Chondrocyte (in vitro differentiated cells): ENCODE results near the gene FTSJ1. TPM values are rescaled to one million over a fixed set of nuclear protein-coding genes. Genes with fewer than 3 reads are reported as not detected.

Source experiments
- DNase-seq: peaks from one replicate; pipeline ENCODE4 v3.0.0; 2021; ENCODE audit warnings: mixed read lengths, low spot score
- H3K27ac Mint-ChIP-seq: one replicate; pipeline ENCODE4 v1.8.0; 2021; ENCODE audit warnings: mild to moderate bottlenecking, moderate library complexity, mixed read lengths; ENCODE audit not compliant: unreplicated experiment
- H3K27me3 Mint-ChIP-seq: 2 replicates; pipeline ENCODE4 v1.8.0; 2021; ENCODE audit warnings: low read depth, mixed read lengths
- H3K36me3 Mint-ChIP-seq: 2 replicates; pipeline ENCODE4 v1.8.0; 2021; ENCODE audit warnings: low read depth, mixed read lengths
- H3K4me1 Mint-ChIP-seq: 2 replicates; pipeline ENCODE4 v1.8.0; 2021; ENCODE audit warnings: low read depth, mild to moderate bottlenecking, mixed read lengths
- H3K4me3 Mint-ChIP-seq: one replicate; pipeline ENCODE4 v1.8.0; 2021; ENCODE audit warnings: mild to moderate bottlenecking, moderate library complexity, mixed read lengths; ENCODE audit not compliant: unreplicated experiment
- H3K9me3 Mint-ChIP-seq: 2 replicates; pipeline ENCODE4 v1.8.0; 2021; ENCODE audit warnings: low read depth, mixed read lengths
- total RNA-seq: library from RNA; stranded (reverse); gene quantifications from 3 replicates; pipeline ENCODE4 v1.2.1, GENCODE V29; 2021
- TF ChIP-seq, protein P1 (sequence below): fragments of 200-600 bp; sonication (generic); IDR thresholded peaks from 2 replicates; pipeline ENCODE4 v1.5.0; 2021; ENCODE audit warnings: antibody characterized with exemption, mild to moderate bottlenecking, moderate library complexity

FTSJ1 gene
- total RNA-seq, 1 donor from 2014 or later, result 53.3 TPM

DNA sequence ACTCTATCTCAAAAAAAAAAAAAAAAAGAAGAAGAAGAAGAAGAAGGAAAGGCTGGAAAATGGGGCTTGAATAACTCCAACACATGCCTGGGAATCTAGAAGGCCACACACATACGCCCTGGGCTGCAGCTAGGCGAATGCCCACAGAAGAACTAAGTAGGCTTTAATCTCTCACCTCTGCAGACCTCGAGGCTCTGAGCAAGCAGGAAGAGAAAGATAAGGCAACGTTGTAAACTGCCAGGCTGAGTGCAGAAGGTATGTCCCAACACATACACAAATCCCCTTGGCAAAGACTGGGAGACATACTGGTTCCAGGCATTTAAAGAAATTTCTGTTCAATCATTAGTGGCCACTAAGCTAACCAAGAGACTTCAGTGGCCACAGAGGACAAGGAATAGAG is 24.3 kb upstream of the FTSJ1 start:
- Mint-ChIP-seq H3K4me1 (no peaks in the 10 kb centered on the region), H3K4me3 (no peak overlapping the region), H3K9me3 (peaks cover 9% of the 10 kb centered on the region), H3K27me3 (no peaks in the 10 kb centered on the region), H3K36me3 (no peaks in the 10 kb centered on the region), H3K27ac (no peak overlapping the region)
- TF ChIP-seq, protein P1, sequence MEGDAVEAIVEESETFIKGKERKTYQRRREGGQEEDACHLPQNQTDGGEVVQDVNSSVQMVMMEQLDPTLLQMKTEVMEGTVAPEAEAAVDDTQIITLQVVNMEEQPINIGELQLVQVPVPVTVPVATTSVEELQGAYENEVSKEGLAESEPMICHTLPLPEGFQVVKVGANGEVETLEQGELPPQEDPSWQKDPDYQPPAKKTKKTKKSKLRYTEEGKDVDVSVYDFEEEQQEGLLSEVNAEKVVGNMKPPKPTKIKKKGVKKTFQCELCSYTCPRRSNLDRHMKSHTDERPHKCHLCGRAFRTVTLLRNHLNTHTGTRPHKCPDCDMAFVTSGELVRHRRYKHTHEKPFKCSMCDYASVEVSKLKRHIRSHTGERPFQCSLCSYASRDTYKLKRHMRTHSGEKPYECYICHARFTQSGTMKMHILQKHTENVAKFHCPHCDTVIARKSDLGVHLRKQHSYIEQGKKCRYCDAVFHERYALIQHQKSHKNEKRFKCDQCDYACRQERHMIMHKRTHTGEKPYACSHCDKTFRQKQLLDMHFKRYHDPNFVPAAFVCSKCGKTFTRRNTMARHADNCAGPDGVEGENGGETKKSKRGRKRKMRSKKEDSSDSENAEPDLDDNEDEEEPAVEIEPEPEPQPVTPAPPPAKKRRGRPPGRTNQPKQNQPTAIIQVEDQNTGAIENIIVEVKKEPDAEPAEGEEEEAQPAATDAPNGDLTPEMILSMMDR, result no peak
- no peak for DNase-seq

DNA sequence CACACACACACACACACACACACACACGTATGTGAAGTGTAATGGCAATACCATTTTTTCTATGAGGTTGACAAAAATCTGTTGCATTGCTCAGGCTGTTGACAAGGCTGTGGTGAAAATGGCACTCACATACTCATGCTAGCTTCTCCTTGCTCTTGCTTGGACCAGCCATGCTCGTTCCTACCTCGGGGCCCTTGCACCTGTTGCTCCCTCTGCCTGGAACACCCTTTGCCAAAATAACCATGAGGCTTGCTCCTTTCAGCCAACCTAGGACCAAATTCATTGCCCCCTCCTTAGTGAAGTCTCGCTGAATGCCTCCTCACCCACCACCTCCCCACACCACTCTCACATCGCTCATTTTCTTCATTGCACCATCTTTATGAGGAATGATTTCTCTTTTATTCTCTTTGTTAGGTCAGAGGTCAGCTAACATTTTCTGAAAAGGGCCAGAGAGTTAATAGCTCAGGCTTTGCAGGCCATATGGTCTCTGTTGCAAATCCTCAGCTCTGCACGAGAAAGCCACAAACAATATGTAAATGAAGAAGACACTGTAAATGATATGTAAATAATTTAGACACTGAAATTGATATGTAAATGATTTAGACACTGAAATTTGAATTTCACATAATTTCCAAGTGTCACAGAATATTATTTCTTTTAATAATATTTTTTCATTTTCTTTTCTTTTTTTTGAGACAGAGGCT is 19.2 kb upstream of the FTSJ1 start:
- Mint-ChIP-seq H3K4me3 (no peak overlapping the region), H3K27ac (no peak overlapping the region), H3K4me1 (no peaks in the 10 kb centered on the region), H3K36me3 (no peaks in the 10 kb centered on the region), H3K9me3 (peaks cover 16% of the 10 kb centered on the region), H3K27me3 (no peaks in the 10 kb centered on the region)
- DNase-seq, result no peak
- TF ChIP-seq, protein P1, result no peak

DNA sequence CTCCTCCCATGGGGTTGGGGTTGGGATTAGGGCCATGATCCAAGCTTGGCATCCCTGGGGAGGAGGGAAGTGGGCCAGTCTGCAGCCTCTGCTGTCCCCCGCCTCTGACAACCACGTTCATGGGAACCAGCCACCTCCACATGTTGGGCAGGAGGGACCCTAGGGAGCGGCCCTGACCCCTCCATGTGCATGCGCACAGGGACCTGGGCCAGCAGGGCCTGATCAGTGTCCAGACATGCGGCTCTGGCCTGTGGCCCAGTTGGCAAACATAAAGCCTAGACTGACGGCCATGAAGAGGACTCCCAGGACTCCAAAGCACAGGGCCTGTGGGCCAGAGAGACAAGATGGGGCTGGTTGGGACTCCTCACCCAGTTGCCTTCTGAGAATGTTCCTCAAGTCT is 17.3 kb upstream of the FTSJ1 start:
- Mint-ChIP-seq H3K9me3 (peaks cover 19% of the 10 kb centered on the region), H3K4me3 (no peak overlapping the region), H3K36me3 (peaks cover 3% of the 10 kb centered on the region), H3K4me1 (no peaks in the 10 kb centered on the region), H3K27ac (no peak overlapping the region), H3K27me3 (no peaks in the 10 kb centered on the region)
- DNase-seq, result no peak
- TF ChIP-seq, protein P1, result no peak

DNA sequence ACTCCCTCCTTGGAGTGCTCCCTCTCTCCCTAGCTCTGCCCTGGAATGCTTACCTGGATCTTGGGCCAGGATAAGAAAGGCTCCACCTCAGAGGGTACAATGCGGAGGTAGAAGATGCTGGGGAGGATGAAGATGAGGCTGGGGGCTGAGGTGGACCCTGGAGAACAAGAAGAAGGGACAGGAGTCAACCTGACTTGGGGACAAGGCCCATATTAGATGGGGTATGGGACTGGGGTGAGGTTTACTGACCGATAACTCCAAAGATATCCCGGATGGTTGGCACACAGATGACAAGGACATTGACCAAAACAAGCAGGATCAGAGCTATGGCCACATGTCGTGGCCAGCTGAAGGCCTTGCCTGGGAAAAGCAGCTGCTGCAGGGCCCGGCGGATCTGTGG is 16.5 kb upstream of the FTSJ1 start:
- TF ChIP-seq, protein P1, result no peak
- peak; percentile 70 for DNase-seq
- H3K27me3 Mint-ChIP-seq, result no peaks in the 10 kb centered on the region
- peaks cover 3% of the 10 kb centered on the region for H3K36me3 Mint-ChIP-seq
- H3K4me3 Mint-ChIP-seq, result no peak overlapping the region
- H3K9me3 Mint-ChIP-seq, result peaks cover 17% of the 10 kb centered on the region
- H3K4me1 Mint-ChIP-seq, result peaks cover 5% of the 10 kb centered on the region
- H3K27ac Mint-ChIP-seq, result no peak overlapping the region

DNA sequence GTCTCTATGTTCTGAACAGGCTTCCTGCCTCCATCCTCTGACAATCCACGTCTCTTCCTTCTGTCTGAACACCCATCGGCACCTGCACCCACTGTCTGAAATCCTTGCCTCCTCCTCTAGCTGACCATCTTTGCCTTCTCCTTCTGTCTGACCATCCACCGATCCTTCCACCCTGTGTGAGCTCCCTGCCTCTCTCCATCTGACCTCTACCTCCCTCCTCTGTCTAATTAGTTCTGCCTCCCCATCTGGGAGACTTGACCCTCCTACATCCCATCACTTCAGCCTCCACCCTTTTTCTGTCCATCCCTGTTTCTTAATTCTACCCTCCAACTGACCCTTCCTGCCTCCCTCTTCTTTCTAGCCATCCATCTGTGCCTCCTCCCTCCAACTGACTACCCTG is 16.0 kb upstream of the FTSJ1 start:
- no peak overlapping the region for H3K27ac Mint-ChIP-seq
- H3K4me1 Mint-ChIP-seq, result peaks cover 8% of the 10 kb centered on the region
- peaks cover 13% of the 10 kb centered on the region for H3K9me3 Mint-ChIP-seq
- H3K36me3 Mint-ChIP-seq, result peaks cover 3% of the 10 kb centered on the region
- no peak overlapping the region for H3K4me3 Mint-ChIP-seq
- H3K27me3 Mint-ChIP-seq, result no peaks in the 10 kb centered on the region
- DNase-seq, result no peak
- TF ChIP-seq, protein P1, result no peak
